T-cell (primary cell): Measurements from ENCODE around the gene AEBP1. TPM values are rescaled to one million over a fixed set of nuclear protein-coding genes. Genes with fewer than 3 reads are reported as not detected.

Source experiments
- ATAC-seq, 4 experiments: fragments of 200-7000 bp in 3 of 4; fragments of 150-1000 bp in 1 of 4; cut with Tn5 transposase; replicated peaks in 1 of 4; 1 replicate in 3 of 4; 2 replicates in 1 of 4; pipeline ENCODE4 v1.10.0; 2021; ENCODE audit warnings: moderate library complexity in 3 of 4, mild to moderate bottlenecking in 2 of 4, moderate number of reproducible peaks in 1 of 4
- CTCF ChIA-PET, 2 donors: fragments of 300-600 bp; sonication (Branson Sonifier 250); formaldehyde crosslinking; loops; one replicate each; lab custom pipeline; 2022; ENCODE audit warnings: antibody characterized with exemption in 2 of 2; lab: Charles Lee
- POLR2A ChIA-PET, 2 donors: fragments of 300-600 bp; sonication (Branson Sonifier 250); formaldehyde crosslinking; loops; one replicate each; lab custom pipeline; 2022; ENCODE audit warnings: antibody characterized with exemption in 2 of 2; lab: Charles Lee
- DNase-seq, 35 experiments: peaks; one replicate each; pipeline versions ENCODE4 v3.0.0 to v3.0.0-alpha.2; 2013 to 2023
- H3K27ac ChIP-seq: one replicate; pipeline ENCODE4 v1.5.1; 2013; ENCODE audit warnings: low read length
- H3K27me3 ChIP-seq, 2 experiments: replicated peaks in 1 of 2; 1 replicate in 1 of 2; 2 replicates in 1 of 2; pipeline versions ENCODE4 v1.6.1 to v1.7.0; 2013; ENCODE audit warnings: low read length in 1 of 2, mixed read lengths in 1 of 2; ENCODE audit not compliant: control insufficient read depth in 2 of 2, insufficient read depth in 2 of 2; ENCODE audit errors: extremely low read depth in 1 of 2
- H3K36me3 ChIP-seq, 2 donors: 1 replicate in 1 of 2; 2 replicates in 1 of 2; pipeline versions ENCODE4 v1.6.1 to v1.7.0; 2013; ENCODE audit warnings: low read length in 1 of 2; ENCODE audit not compliant: control insufficient read depth in 2 of 2, insufficient read depth in 1 of 2; ENCODE audit errors: extremely low read depth in 1 of 2
- H3K4me1 ChIP-seq, 2 experiments: 1 replicate in 1 of 2; 2 replicates in 1 of 2; pipeline versions ENCODE4 v1.6.1 to v1.7.0; 2013; ENCODE audit warnings: low read length in 2 of 2, mixed read lengths in 1 of 2; ENCODE audit not compliant: insufficient read depth in 2 of 2, control insufficient read depth in 1 of 2; ENCODE audit errors: extremely low read depth in 1 of 2
- H3K4me3 ChIP-seq, 2 donors: 1 replicate in 1 of 2; 2 replicates in 1 of 2; pipeline versions ENCODE4 v1.5.1 to v1.7.0; 2013; ENCODE audit warnings: mild to moderate bottlenecking in 2 of 2, low read length in 1 of 2, moderate library complexity in 1 of 2; ENCODE audit not compliant: control insufficient read depth in 1 of 2; ENCODE audit errors: extremely low read depth in 1 of 2
- H3K9me3 ChIP-seq: 2 replicates; pipeline ENCODE4 v1.7.0; 2013
- H3K27ac Mint-ChIP-seq, 2 donors: one replicate each; pipeline ENCODE4 v1.8.0; 2020 to 2021; ENCODE audit warnings: mild to moderate bottlenecking in 2 of 2, mixed read lengths in 2 of 2
- H3K27me3 Mint-ChIP-seq, 2 donors: one replicate each; pipeline ENCODE4 v1.8.0; 2021 to 2022; ENCODE audit warnings: mixed read lengths in 2 of 2
- H3K36me3 Mint-ChIP-seq: one replicate; pipeline ENCODE4 v1.8.0; 2021; ENCODE audit warnings: mixed read lengths
- H3K4me1 Mint-ChIP-seq, 3 donors: one replicate each; pipeline ENCODE4 v1.8.0; 2020 to 2022; ENCODE audit warnings: mixed read lengths in 3 of 3, mild to moderate bottlenecking in 1 of 3
- H3K4me3 Mint-ChIP-seq, 3 donors: one replicate each; pipeline ENCODE4 v1.8.0; 2020 to 2022; ENCODE audit warnings: mild to moderate bottlenecking in 3 of 3, mixed read lengths in 3 of 3, moderate library complexity in 3 of 3
- H3K9me3 Mint-ChIP-seq, 3 donors: one replicate each; pipeline ENCODE4 v1.8.0; 2020 to 2022; ENCODE audit warnings: mixed read lengths in 3 of 3
- WGBS: methylation state at CpG from one replicate; pipeline ENCODE4 v1.1.5; 2013; ENCODE audit warnings: missing lambda C conversion rate; ENCODE audit not compliant: insufficient coverage; 5-methylcytosine and 5-hydroxymethylcytosine counted together
- total RNA-seq, 35 experiments: library from RNA in 6 of 35; stranded (reverse) in 6 of 35; fragments of 120-200 nt in 1 of 35; gene quantifications; one replicate each; pipeline versions ENCODE4 v1.2.1 to v1.2.4 and lab custom pipeline; 2013 to 2026

Gene AEBP1
- total RNA-seq, 5 donors from 2014 or later (not counting 1 experiment from before 2014, with no cell fraction given), result 18.1 to 28.4 (median 23.1) TPM

GRCh38 chr7:44145969-44146911 is 42.1 kb downstream of the AEBP1 start:
- Histone ChIP-seq H3K9me3 (no peaks in the 10 kb centered on the region), H3K4me3 (peak overlapping the region; percentile 58 to 60), H3K36me3 (no peaks in the 10 kb centered on the region), H3K27ac (no peak overlapping the region), H3K4me1 (peaks cover 4 to 19% of the 10 kb centered on the region in 2 experiments), H3K27me3 (peaks cover 0 to 28% of the 10 kb centered on the region in 2 experiments)
- CTCF ChIA-PET, result no interaction called here
- Mint-ChIP-seq H3K27ac (peak overlapping the region in 1 of 2 donors; percentile 39), H3K4me1 (peaks cover 6 to 11% (median 10%) of the 10 kb centered on the region in 3 donors), H3K4me3 (peak overlapping the region; percentile 70 to 74 (median 74)), H3K36me3 (no peaks in the 10 kb centered on the region), H3K27me3 (peaks cover 0 to 11% of the 10 kb centered on the region in 2 donors), H3K9me3 (no peaks in the 10 kb centered on the region)
- POLR2A ChIA-PET, result interaction anchor here in 1 of 2 donors (0.5 kb wide), 1 partner anchor 428 kb away, joined by 7 read pairs; no protein-coding TSS in a partner anchor
- WGBS, result 40% methylated on average over 44 of the region's 65 CpGs
- DNase-seq, result peak in 31 of 35 experiments; percentile 8 to 68 (median 42)
- ATAC-seq, result peak; percentile 66 to 83 (median 70)

DNA sequence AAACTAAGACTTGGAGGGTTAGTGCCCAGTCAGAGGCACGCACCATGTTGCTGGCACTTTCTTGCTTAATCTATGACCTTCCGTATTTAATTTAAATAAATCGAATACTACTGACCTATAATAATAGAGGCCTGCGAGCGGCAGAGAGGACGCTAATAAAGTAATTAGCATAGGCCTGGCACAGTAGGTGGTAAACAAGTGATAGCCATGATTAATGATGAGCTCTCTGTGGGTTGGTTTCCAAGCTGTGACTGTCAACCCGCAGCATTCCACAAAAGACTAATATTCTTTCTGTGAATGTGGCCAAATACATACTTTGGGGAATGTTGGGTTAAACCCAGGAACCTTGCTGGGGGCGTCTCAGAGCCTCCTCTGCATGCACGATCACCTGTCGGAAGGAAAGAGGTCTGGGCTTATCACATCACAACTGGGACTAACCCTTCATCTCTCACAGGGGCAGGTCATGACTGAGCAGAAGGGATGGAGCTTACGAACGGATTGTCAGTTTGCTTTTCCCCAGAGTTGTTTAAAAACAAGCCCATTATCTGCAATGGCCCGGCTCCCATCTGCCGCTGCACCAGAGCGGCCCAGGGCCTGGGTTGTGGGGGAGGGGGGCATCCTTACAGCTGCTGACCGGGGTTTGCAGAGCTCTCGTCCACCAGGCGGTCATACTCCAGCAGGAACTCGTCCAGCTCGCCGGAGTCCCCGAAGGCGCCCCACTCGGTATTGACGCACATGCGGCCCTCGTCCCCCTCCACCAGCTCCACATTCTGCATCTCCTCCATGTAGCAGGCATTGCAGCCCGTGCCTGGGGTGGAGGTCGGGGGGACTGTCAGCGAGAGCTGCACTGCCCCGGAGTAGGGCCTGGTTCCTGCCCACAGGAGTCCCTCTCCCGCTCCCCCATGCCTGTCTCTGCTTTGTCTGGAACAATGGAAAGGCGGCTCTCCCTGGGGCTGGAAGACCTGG is 43.2 kb downstream of the AEBP1 start:
- DNase-seq, result no peak
- 77% methylated on average over 16 of the region's 33 CpGs for WGBS
- H3K4me3 Mint-ChIP-seq, result peak overlapping the region in 2 of 3 donors; percentile 58 to 74

DNA sequence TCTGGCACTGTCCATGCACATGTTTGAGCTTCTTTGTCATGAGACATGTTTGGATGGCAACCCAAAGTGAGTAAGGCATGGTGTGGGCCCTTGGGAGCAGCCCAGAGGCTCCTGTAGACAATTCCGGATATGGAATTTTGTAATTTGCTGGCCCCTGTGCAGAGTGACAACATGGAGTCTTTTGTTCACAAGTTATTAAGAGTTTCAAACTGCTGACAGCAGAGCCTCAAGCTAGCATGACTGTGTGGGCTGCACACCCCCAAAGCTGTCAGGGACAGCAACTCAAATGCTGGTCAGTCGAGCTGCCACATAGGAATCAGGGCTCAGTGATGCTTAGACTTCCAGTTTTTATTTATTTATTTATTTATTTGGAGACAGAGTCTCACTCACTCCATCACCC is 44.0 kb downstream of the AEBP1 start:
- Histone ChIP-seq H3K36me3 (no peaks in the 10 kb centered on the region), H3K27ac (no peak overlapping the region), H3K4me3 (no peak overlapping the region), H3K27me3 (peaks cover 0 to 28% of the 10 kb centered on the region in 2 experiments), H3K9me3 (no peaks in the 10 kb centered on the region), H3K4me1 (peaks cover 4 to 19% of the 10 kb centered on the region in 2 experiments)
- no peaks in the 10 kb centered on the region for H3K9me3 Mint-ChIP-seq
- POLR2A ChIA-PET, result no interaction called here
- peaks cover 0 to 11% of the 10 kb centered on the region in 2 donors for H3K27me3 Mint-ChIP-seq
- H3K27ac Mint-ChIP-seq, result no peak overlapping the region
- no peak overlapping the region for H3K4me3 Mint-ChIP-seq
- CTCF ChIA-PET, result interaction anchor here in 1 of 2 donors (0.6 kb wide), 1 partner anchor 476 kb away, joined by 6 read pairs; no protein-coding TSS in a partner anchor
- 100% methylated on average over 1 of the region's 2 CpGs for WGBS
- H3K4me1 Mint-ChIP-seq, result peaks cover 6 to 11% (median 10%) of the 10 kb centered on the region in 3 donors
- DNase-seq, result no peak
- H3K36me3 Mint-ChIP-seq, result no peaks in the 10 kb centered on the region
- no peak for ATAC-seq

More for the DNA sequence above, 43.2 kb downstream of the AEBP1 start:
- no peak overlapping the region for H3K4me3 ChIP-seq
- no peaks in the 10 kb centered on the region for H3K36me3 ChIP-seq
- Mint-ChIP-seq H3K27ac (no peak overlapping the region), H3K36me3 (no peaks in the 10 kb centered on the region), H3K27me3 (peaks cover 0 to 11% of the 10 kb centered on the region in 2 donors), H3K4me1 (peaks cover 6 to 11% (median 10%) of the 10 kb centered on the region in 3 donors), H3K9me3 (no peaks in the 10 kb centered on the region)
- peaks cover 0 to 28% of the 10 kb centered on the region in 2 experiments for H3K27me3 ChIP-seq
- peaks cover 4 to 19% of the 10 kb centered on the region in 2 experiments for H3K4me1 ChIP-seq
- no peaks in the 10 kb centered on the region for H3K9me3 ChIP-seq
- no peak overlapping the region for H3K27ac ChIP-seq
- POLR2A ChIA-PET, result no interaction called here
- ATAC-seq, result no peak
- CTCF ChIA-PET, result interaction anchor here in 1 of 2 donors (0.6 kb wide), 1 partner anchor 477 kb away, joined by 6 read pairs; no protein-coding TSS in a partner anchor

DNA sequence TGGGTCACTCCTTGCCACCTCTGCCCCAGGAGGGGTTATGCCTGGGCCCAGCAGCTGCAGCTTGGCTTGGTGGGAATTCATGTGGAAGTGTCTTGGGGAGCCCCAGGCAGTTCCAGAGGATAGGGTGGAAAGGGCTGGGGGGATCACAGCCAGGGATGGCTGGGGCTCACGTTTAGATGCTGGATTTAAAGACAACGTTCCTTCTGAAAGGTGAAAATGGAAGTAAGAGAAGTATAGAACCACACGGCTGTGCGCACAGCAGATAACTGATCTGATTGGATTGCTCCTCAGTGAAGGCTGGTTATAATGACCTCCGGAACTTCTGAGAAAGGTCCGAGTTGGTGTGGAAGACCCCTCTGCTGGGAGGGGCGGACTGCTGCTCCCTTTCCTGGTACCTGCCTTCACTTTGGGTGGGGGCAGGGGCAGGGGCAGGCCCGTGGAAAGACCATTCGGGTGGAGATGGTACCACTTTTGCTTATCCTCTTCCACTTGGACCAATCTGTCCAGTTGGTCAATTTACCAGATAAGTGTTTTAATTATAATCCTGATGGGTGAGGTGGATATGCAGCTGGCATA is 44.9 kb downstream of the AEBP1 start:
- H3K36me3 Mint-ChIP-seq, result no peaks in the 10 kb centered on the region
- peaks cover 6 to 11% (median 10%) of the 10 kb centered on the region in 3 donors for H3K4me1 Mint-ChIP-seq
- Histone ChIP-seq H3K36me3 (no peaks in the 10 kb centered on the region), H3K9me3 (no peaks in the 10 kb centered on the region), H3K4me3 (no peak overlapping the region), H3K27ac (no peak overlapping the region), H3K4me1 (peaks cover 4 to 19% of the 10 kb centered on the region in 2 experiments), H3K27me3 (peaks cover 0 to 28% of the 10 kb centered on the region in 2 experiments)
- ChIA-PET POLR2A (no interaction called here), CTCF (no interaction called here)
- no peak overlapping the region for H3K27ac Mint-ChIP-seq
- WGBS, result 73% methylated on average over 6 of the region's 9 CpGs
- H3K4me3 Mint-ChIP-seq, result no peak overlapping the region
- peaks cover 0 to 11% of the 10 kb centered on the region in 2 donors for H3K27me3 Mint-ChIP-seq
- ATAC-seq (no peak), DNase-seq (no peak)
- H3K9me3 Mint-ChIP-seq, result no peaks in the 10 kb centered on the region

DNA sequence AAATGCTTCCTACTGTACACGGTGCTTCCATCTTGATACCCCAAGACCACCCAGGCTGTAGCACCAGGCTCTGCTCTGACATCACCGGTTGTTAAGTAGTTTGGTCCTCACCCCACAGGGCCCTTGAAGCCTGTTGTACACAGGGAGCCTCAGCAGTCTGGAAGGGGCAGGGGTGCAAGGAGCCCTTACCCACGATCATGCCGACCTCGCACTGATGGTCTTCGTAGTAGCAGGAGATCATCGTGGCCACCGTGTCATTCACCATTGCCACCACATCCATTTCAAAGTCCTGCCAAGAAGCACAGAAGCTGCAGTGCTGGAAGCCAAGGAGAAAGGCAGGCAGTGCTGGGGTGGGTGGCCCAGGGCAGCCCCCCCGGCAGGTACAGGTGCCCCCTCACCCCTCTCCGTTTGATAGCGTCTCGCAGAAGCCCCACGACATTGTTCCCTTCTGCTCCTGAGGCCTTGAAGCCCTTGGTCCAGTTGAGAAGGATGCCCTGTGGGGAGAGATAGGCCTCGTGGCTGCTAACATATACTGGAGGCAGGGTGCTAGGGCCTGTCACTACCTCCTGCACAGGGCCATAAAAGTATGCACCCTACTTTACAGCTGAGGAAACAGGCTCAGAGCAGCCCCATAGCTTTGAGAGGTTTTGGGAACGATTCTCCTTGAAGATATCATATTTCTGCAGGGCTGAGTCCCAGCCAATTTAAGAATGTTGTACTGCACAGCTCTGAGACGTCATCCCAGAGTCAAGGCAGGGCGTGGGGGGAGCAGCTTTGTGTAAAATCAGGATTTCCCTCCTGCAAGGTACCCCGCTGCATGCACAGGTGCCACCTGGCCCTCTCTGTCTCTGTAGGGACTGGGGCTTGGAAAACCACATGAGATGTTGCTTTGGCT is 45.7 kb downstream of the AEBP1 start:
- no peak overlapping the region for H3K27ac ChIP-seq
- H3K4me3 ChIP-seq, result no peak overlapping the region
- DNase-seq (no peak), ATAC-seq (no peak)
- ChIA-PET CTCF (no interaction called here), POLR2A (no interaction called here)
- Mint-ChIP-seq H3K4me1 (peaks cover 6 to 11% (median 10%) of the 10 kb centered on the region in 3 donors), H3K36me3 (no peaks in the 10 kb centered on the region), H3K27ac (no peak overlapping the region), H3K4me3 (no peak overlapping the region), H3K27me3 (peaks cover 0 to 11% of the 10 kb centered on the region in 2 donors), H3K9me3 (no peaks in the 10 kb centered on the region)
- no peaks in the 10 kb centered on the region for H3K36me3 ChIP-seq
- 93% methylated on average over 8 of the region's 18 CpGs for WGBS
- peaks cover 0 to 21% of the 10 kb centered on the region in 2 experiments for H3K27me3 ChIP-seq
- no peaks in the 10 kb centered on the region for H3K9me3 ChIP-seq
- peaks cover 4 to 19% of the 10 kb centered on the region in 2 experiments for H3K4me1 ChIP-seq
